GM12872 (cell line): ENCODE results near the gene EBF3.

Source experiments
- TF ChIP-seq, protein P1 (sequence below): IDR thresholded peaks from 3 replicates; pipeline ENCODE4 v1.5.1; 2011; ENCODE audit warnings: low read depth, mild to moderate bottlenecking, low read length, moderate library complexity; ENCODE audit not compliant: insufficient read depth

The EBF3 gene

DNA sequence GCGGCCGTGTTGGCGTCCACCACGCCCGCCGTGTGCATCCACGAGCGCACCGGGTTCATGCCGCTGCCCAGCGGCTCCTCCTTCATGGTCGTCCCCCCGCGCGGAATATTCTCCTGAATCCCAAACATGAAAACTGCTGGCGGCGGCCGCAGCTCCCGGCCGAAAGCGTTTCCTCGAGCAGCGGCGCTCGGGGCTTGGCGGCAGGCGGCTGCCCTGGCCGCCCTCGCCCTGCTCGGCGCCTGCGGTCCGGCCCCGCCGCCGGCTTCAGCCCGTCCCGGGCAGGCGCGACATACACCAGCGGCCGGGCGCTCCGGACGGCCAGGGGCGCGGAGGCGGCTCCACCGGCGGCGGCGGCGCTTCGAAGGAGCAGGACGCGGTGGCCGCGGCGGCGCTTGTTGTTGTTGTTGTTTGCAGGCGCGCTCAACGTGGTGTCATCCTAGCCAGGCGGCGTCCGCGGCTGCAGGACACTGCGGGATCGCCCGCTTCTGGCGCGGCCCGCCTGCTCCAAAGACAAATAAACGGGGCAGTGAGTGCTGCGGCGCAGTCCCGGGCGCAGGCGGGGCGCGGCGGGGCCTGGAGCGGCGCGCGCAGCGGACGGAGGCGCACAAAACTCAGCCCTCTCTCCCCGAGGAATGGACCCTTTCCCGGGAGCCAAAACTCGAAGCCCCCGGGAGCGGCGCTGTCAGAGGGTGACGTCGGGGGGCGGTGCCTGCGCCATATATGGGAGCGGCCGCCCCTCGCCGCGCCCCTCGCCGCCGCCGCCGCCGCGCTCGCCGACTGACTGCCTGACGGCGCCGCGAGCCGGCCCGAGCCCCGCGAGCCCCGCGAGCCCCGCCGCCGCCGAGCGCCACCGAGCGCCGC is at the start of gene EBF3:
Gene EBF3, minus strand, starts transcription at position 634 of the 861 bp plus-strand sequence. Its CDS starts 506 bp downstream, at position 128.
- TF ChIP-seq, protein P1, sequence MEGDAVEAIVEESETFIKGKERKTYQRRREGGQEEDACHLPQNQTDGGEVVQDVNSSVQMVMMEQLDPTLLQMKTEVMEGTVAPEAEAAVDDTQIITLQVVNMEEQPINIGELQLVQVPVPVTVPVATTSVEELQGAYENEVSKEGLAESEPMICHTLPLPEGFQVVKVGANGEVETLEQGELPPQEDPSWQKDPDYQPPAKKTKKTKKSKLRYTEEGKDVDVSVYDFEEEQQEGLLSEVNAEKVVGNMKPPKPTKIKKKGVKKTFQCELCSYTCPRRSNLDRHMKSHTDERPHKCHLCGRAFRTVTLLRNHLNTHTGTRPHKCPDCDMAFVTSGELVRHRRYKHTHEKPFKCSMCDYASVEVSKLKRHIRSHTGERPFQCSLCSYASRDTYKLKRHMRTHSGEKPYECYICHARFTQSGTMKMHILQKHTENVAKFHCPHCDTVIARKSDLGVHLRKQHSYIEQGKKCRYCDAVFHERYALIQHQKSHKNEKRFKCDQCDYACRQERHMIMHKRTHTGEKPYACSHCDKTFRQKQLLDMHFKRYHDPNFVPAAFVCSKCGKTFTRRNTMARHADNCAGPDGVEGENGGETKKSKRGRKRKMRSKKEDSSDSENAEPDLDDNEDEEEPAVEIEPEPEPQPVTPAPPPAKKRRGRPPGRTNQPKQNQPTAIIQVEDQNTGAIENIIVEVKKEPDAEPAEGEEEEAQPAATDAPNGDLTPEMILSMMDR: no peak

DNA sequence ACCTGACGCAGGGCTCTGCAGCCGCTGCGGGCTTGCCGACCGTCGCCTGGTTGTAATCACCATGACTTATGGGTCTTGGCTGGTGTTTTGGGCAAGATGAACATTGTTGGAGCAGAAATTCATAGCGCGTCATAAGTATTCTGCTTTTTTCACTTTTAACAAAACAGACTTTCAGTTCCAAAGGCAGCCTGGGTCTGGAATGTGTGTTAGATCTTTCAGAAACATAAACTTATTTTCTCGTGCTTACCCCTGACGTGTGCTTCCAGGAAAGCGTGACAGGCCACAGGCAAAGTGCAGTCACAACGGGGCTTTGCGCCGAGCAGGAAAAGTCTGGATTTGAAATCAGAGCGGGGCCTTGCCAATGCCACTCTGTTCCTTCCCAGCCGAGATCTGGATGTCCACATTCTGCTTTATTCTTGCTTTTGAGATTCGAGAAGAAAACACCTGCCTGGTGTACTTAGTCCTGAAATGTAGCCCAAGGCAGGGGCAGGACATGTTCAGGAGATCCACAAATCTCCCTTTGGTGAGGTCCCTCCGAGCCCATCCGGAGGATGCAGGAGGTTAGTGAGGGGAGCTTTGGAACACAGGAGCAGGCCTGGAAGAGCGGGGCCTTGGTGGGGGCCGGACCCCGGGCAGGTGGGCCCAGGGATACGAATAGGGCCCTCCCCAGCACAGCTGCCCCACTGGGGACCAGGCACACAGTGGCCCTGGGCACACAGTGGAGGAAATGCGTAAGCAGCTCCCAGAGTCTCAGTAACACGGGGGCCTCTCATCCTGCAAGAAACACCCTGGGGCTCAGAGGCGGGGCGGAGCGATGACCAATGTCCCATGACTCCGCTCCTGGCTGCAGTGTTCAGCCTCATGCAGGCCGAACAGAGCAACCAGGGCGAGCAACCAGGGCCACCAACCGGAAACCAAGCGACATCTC is 49.5 kb upstream of the EBF3 start:
- TF ChIP-seq, protein P1: no peak

DNA sequence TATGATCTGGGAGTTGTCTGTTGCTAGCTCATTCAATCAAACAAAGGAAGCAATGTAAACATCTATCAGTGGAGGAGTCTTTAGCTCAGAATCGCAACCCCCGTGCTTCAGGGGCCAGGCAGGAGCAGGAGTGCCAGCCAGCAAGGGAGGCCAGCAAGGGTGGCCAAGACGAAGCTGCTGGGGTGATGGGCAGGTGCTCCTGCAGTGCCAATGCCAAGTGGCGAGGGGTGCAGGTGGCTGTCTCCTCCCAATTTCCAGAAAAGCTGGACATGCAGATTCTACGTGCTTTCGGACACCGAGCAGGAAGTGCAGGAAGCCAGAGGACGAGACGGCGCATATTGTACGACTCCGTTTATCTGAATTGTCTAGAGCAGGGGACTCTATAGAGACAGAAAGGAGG is 48.1 kb upstream of the EBF3 start:
- TF ChIP-seq, protein P1: no peak

GRCh38 chr10:130010653-130011052 is 46.6 kb upstream of the EBF3 start:
- TF ChIP-seq, protein P1: no peak

DNA sequence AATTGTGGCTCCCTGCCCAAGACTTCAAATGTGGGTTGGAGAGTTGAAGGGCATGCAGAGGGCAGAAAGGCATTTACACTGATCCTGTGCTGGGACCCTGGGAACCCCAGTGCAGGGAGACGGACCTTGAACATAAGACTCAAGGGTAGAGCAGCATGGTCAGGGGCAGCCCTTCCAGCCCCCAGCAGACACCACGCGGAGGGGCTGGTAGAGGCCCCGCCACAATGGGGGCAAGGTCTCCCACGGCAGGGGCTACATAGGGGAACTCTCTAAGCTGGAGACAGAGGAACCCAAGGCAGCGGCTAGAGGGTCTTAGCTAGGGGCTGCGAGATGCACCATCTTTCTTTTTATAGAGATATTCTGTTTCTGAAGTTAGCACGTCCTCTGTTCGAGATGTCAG is 45.2 kb upstream of the EBF3 start:
- TF ChIP-seq, protein P1: no peak

DNA sequence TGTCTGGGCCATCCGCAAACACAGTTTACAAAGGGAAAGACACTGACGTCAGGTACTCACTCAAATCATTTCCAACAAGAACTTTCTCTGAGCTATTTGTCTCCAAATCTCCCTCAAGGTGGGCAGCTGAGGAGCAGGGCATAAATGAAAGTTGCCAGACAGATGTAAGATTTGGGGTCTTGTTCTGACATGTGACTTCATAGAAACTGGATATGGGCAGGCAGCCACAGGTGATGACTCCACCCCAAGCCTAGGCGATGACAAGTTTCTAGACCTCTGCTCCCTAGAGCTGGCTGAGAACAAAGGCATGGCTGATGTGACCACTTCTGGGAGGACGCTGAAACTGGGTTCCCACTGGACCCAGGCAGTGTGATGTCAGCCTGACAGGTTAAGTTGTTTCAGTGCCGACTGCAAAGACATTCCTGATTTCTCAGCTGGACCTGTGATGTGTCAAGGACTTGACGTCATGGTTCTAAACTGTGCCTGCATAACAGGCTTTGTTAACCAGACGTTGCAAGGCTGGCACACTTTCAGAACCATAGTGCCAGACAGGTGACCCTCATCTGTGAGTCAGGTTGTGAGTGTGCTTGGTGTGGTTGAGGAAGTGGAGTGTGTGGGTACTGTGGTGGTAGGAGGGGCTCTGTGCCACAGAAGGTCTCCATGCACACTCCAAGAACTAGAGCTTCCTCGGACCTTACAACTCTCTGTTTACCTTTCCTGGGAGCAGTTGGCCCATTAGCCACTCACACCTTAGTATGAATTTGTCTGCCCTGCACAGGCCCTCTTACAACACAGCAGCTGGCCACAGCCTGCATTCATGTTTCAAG is 39.9 kb upstream of the EBF3 start:
- TF ChIP-seq, protein P1: no peak
